Kidney epithelial cell (primary cell): ENCODE data around the gene ITPR1. TPM values are rescaled to one million over a fixed set of nuclear protein-coding genes. Genes with fewer than 3 reads are reported as not detected.

Experiments
- DNase-seq: peaks from one replicate; pipeline ENCODE4 v3.0.0-alpha.2; 2010; ENCODE audit warnings: low read depth
- H3K27me3 ChIP-seq: 2 replicates; pipeline ENCODE4 v1.6.0; 2011; ENCODE audit warnings: low read length; ENCODE audit not compliant: control insufficient read depth, insufficient read depth
- H3K36me3 ChIP-seq: 2 replicates; pipeline ENCODE4 v1.5.1; 2011; ENCODE audit warnings: low read length; ENCODE audit not compliant: control insufficient read depth, insufficient read depth
- H3K4me3 ChIP-seq: 2 replicates; pipeline ENCODE4 v1.5.1; 2011; ENCODE audit warnings: low read depth, mild to moderate bottlenecking, control low read depth, low read length
- total RNA-seq: library from RNA; depleted of rRNA; stranded (reverse); fragments of >200 nt; gene quantifications from 2 replicates; pipeline ENCODE4 v1.2.3, GENCODE V29; 2015
- TF ChIP-seq, protein P1 (sequence below): IDR thresholded peaks from 2 replicates; pipeline ENCODE4 v1.5.1; 2011; ENCODE audit warnings: mild to moderate bottlenecking, moderate library complexity, low read length, control low read depth, inconsistent platforms; ENCODE audit not compliant: insufficient read depth, poor library complexity, severe bottlenecking

The ITPR1 gene
- total RNA-seq, 1 donor from 2014 or later = 8.9 TPM

DNA sequence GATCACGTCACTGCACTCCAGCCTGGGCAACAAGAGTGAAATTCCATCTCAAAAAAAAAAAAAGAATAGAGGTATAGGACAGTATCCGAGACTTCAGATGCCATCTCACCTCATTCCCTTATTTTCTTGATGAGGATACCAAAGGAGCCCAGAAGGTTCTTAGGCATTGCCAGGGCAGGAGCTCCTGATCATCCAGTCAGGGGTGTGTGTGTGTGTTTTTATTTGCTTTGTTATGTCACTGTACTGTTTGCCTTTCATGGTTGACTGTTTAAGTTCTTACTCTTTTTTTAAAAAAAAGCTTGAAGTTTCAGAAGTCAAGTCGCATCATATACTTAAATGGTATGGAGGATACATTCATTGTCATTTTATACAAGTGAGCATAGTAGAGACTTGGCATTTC is 346.1 kb downstream of the ITPR1 start:
- TF ChIP-seq, protein P1, sequence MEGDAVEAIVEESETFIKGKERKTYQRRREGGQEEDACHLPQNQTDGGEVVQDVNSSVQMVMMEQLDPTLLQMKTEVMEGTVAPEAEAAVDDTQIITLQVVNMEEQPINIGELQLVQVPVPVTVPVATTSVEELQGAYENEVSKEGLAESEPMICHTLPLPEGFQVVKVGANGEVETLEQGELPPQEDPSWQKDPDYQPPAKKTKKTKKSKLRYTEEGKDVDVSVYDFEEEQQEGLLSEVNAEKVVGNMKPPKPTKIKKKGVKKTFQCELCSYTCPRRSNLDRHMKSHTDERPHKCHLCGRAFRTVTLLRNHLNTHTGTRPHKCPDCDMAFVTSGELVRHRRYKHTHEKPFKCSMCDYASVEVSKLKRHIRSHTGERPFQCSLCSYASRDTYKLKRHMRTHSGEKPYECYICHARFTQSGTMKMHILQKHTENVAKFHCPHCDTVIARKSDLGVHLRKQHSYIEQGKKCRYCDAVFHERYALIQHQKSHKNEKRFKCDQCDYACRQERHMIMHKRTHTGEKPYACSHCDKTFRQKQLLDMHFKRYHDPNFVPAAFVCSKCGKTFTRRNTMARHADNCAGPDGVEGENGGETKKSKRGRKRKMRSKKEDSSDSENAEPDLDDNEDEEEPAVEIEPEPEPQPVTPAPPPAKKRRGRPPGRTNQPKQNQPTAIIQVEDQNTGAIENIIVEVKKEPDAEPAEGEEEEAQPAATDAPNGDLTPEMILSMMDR = no peak
- Histone ChIP-seq H3K27me3 (no peaks in the 10 kb centered on the region), H3K36me3 (no peaks in the 10 kb centered on the region), H3K4me3 (no peak overlapping the region)
- no peak for DNase-seq

DNA sequence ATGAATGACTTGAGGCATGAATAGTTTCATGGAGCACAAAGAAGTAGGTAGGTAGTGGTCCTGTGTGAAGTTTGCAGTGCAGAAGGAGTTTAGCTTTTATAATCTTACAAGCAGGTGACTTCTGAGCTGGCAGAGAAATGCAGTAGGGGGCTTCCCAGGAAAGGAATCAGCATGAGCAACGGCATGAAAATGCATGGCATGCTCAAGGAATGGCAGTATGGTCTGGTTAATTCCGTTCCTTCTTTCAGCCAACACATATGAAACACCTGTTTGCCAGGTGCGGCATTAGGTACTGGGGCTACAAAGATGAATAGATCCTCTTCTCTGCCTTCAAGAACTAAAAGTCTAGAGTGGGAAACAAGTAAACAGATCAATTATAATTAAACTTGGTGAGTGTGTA is 348.1 kb downstream of the ITPR1 start:
- Histone ChIP-seq H3K27me3 (no peaks in the 10 kb centered on the region), H3K4me3 (no peak overlapping the region), H3K36me3 (no peaks in the 10 kb centered on the region)
- DNase-seq = no peak
- TF ChIP-seq, protein P1 = no peak

DNA sequence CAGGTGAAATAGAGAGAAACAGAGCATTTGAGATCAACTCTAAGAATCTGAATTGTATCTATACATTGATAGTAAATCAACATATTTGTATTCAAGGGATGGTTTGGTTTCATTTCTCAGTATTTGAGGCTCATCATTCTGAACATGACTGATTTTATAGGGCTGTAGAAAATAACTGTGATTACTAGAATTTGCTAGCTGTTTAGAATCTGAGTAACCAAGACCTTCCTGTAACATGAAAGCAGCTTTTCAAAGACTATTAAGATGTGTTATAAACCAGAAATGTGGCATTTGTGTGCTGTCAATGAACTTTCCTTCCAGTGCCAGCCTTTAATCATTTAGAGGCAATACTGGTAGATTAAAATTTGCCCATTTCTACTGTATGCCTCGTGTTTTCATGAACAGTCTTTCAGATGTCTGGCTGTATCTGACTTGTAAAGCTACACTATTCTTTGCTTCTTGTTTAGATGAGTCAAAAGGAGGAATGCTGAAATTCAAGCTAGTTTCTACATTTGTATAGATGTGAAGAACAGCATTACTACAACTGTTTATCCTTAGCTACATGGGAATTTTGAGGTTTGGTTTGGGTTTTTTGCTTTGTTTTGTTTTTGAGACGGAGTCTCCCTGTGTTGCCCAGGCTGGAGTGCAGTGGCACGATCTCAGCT is 348.8 kb downstream of the ITPR1 start:
- no peak overlapping the region for H3K4me3 ChIP-seq
- no peaks in the 10 kb centered on the region for H3K27me3 ChIP-seq
- H3K36me3 ChIP-seq = no peaks in the 10 kb centered on the region
- TF ChIP-seq, protein P1 = no peak
- DNase-seq = no peak

DNA sequence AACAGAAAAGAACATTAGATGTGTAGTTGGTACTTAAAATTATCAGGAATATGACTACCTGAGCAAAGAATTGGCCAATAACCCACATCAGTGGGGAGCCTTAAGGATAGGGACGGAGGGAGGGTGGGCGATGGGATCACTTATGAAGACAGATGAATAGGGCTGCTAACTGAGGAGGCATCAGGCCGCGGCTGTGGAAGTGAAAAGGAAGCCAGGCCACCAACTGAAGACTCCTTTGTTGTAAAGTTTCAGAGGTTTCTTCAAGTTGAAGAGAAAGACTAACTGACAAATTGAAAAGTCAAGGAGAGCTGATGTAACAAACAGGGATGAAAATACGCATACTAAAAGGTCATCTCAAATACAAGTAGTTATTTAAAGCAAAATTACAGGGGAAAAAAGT is 350.5 kb downstream of the ITPR1 start:
- Histone ChIP-seq H3K4me3 (no peak overlapping the region), H3K27me3 (no peaks in the 10 kb centered on the region), H3K36me3 (no peaks in the 10 kb centered on the region)
- no peak for DNase-seq
- TF ChIP-seq, protein P1 = no peak

DNA sequence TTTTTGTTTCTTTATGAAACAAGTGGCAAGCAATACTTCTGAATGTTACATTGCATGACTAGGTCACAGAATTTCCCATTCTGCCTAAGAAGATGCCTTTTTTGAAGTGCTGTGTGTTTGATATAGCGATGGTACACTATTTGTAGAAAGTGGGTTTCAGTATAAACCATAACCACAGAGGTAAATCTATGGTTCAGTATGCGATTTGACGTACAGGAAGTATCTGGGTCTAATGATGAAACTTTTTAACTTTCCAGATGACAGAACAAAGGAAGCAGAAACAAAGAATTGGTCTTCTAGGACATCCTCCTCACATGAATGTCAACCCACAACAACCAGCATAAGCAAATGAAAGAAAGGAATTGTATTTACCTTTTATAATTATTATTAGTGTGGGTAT is 352.7 kb downstream of the ITPR1 start:
- TF ChIP-seq, protein P1 = no peak
- Histone ChIP-seq H3K36me3 (no peaks in the 10 kb centered on the region), H3K4me3 (no peak overlapping the region), H3K27me3 (no peaks in the 10 kb centered on the region)
- DNase-seq = no peak

DNA sequence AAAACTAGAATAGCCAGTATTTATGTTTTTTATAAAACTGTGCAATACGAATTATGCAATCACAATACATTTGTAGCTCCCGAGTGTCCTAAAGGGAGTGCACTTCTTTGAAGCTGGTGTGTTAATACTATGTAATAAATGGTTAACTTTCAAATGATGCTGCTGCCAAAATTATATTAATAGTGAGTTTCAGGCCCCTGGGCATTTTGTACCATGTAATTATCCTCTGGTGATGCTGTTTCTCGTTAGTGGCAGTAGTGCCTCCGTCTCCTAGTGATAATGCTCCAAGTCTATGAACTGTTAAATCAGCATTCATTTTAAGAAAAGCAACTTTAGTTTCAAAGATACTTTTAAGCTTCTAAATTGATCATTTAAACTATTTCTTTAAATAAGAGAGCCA is 353.4 kb downstream of the ITPR1 start:
- DNase-seq = no peak
- Histone ChIP-seq H3K4me3 (no peak overlapping the region), H3K27me3 (no peaks in the 10 kb centered on the region), H3K36me3 (no peaks in the 10 kb centered on the region)
- TF ChIP-seq, protein P1 = no peak
